HEK293T (cell line): Measurements from ENCODE around the gene PDSS2.

ENCODE experiments used
- ARNT ChIP-seq: fragments of 450-650 bp; IDR thresholded peaks from 2 replicates; pipeline ENCODE4 v1.6.1; 2017; ENCODE audit warnings: mild to moderate bottlenecking
- BHLHE40 ChIP-seq: fragments of 450-650 bp; IDR thresholded peaks from 2 replicates; pipeline ENCODE4 v1.6.1; 2016; ENCODE audit warnings: mild to moderate bottlenecking, moderate library complexity, borderline replicate concordance
- CTBP1 ChIP-seq: fragments of 450-650 bp; IDR thresholded peaks from 2 replicates; pipeline ENCODE4 v1.6.1; 2016; ENCODE audit warnings: borderline replicate concordance
- ELF4 ChIP-seq: fragments of 450-650 bp; IDR thresholded peaks from 2 replicates; pipeline ENCODE4 v1.6.1; 2017; ENCODE audit warnings: antibody characterized with exemption
- FOXA1 ChIP-seq: fragments of 450-650 bp; IDR thresholded peaks from 2 replicates; pipeline ENCODE4 v1.6.1; 2016; ENCODE audit warnings: mild to moderate bottlenecking
- FOXM1 ChIP-seq: fragments of 450-650 bp; IDR thresholded peaks from 2 replicates; pipeline ENCODE4 v1.6.1; 2017; ENCODE audit warnings: mild to moderate bottlenecking, borderline replicate concordance
- HDGF ChIP-seq: fragments of 450-650 bp; IDR thresholded peaks from 2 replicates; pipeline ENCODE4 v1.6.1; 2017; ENCODE audit warnings: antibody characterized with exemption, borderline replicate concordance
- NFRKB ChIP-seq: fragments of 450-650 bp; IDR thresholded peaks from 2 replicates; pipeline ENCODE4 v1.6.1; 2016; ENCODE audit warnings: mild to moderate bottlenecking, moderate library complexity
- SUZ12 ChIP-seq: fragments of 450-650 bp; IDR thresholded peaks from 2 replicates; pipeline ENCODE4 v1.6.1; 2016; ENCODE audit warnings: mild to moderate bottlenecking
- ZNF384 ChIP-seq: fragments of 450-650 bp; IDR thresholded peaks from 2 replicates; pipeline ENCODE4 v1.6.1; 2016

DNA sequence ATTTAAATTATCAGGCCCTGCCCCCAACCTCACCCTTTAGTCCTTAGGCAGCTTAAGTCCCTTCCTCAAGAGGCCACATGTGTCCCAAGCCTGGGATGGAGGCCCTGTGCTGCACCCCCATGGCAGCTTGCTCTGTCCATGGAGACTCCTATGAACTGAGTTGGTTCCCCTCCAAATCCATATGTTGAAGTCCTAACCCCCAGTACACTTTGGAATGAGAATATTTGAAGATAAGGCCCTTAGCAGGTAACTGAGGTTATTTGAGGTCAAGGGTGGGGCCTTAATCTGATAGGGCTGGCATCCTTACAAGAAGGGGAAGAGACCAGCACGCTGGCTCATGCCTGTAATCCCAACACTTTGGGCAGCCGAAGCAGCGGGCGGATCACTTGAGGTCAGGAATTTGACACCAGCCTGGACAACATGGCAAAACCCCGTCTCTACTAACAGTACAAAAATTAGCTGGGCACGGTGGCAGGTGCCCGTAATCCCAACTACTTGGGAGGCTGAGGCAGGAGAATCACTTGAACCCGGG, 337.3 kb downstream of the PDSS2 start:
- TF ChIP-seq ELF4: no peak
- no peak for TF ChIP-seq BHLHE40
- no peak for TF ChIP-seq FOXM1
- no peak for TF ChIP-seq NFRKB
- no peak for TF ChIP-seq ARNT
- TF ChIP-seq FOXA1: no peak
- no peak for TF ChIP-seq CTBP1
- no peak for TF ChIP-seq SUZ12
- TF ChIP-seq ZNF384: no peak
- TF ChIP-seq HDGF: no peak
